RKO (cell line): ENCODE measurements around the gene WIZ.

Experiments used
- DNase-seq: peaks from one replicate; pipeline ENCODE4 v3.0.0-alpha.2; 2016; ENCODE audit warnings: low spot score

The WIZ gene

GRCh38 chr19:15374796-15375440 is 74.8 kb downstream of the WIZ start:
- DNase-seq = no peak

DNA sequence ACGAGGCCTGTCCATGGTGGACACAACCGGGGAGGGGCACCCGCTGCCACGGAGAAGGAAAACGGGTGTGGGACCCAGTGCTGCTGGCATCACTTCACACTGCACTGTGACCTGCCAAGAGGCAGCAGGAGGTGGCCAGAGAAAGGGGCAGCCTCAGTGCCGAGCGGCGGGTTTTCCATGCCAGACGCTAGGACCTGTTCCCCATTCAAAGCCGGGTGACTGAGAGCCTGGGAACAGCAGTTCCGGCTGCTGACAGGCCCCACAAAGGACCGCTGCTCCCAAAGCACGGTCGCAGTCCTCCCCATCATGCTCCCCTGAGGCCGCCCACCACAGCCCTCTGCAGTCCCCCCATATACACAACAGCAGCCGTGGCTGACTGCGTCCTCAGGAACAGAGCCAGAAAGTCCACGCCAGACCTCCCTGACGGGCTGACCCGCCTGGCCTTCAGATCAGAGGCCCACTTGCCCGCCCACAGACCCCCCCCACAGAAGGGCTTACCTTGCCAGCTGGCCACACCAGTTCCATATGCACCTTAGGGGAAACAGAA is 75.6 kb downstream of the WIZ start:
- DNase-seq = no peak

- no peak for DNase-seq
Observed at GRCh38 chr19:15373644-15374043, 76.1 kb downstream of the WIZ start.

- DNase-seq = no peak
Observed at GRCh38 chr19:15372891-15373301, 76.9 kb downstream of the WIZ start.

GRCh38 chr19:15372470-15372869 is 77.3 kb downstream of the WIZ start:
- DNase-seq = no peak

- DNase-seq = no peak
Observed at GRCh38 chr19:15371786-15372380, 77.9 kb downstream of the WIZ start.

DNA sequence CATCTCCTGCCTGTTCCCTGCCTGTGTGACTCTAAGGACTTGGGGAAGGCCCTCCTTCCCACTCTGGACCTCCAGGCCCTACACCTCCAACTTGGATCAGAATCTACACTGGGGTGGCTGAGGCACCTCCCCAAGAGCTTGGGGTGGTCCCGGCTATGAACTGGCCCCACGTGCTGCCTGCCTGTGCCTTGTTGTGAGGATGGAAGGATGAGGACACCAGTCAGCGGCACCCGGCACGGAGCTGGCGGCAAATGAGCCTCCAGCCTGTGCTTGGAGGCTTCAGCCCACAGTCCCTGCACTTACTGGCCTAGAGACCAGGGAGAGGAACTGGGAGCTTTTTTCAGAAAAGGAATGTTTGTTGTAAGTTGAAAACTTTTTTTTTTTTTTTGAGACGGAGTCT is 78.6 kb downstream of the WIZ start:
- no peak for DNase-seq
